Measurements from ENCODE around the gene PTPRZ1. TPM values are rescaled to one million over a fixed set of nuclear protein-coding genes. Genes with fewer than 3 reads are reported as not detected.

The PTPRZ1 gene
- total RNA-seq, 1 donor from 2014 or later: 11.4 TPM

DNA sequence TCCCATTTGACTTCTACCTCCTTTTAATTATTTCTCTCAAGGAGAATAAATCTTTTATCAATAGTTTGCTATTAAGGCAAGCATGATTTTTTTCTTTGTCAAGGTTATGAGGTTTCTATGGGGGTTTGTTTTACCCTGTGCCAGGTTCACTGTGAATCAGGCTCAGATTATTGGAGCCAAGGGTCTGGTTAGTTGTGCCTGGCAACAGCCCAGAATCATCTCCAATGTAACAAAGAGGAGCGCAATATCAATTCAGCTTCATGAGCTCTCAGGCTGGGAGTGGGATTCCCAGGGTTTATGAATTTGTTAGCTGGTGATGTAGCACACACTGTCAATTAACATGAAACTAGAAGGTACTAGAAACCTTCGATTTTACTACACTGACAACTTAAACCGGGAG, 197.9 kb downstream of the PTPRZ1 start:
- Mint-ChIP-seq H3K9me3 (ENCODE audit: unreplicated experiment) (no peaks in the 10 kb centered on the region), H3K27me3 (ENCODE audit: unreplicated experiment) (no peaks in the 10 kb centered on the region), H3K36me3 (ENCODE audit: unreplicated experiment) (no peaks in the 10 kb centered on the region), H3K4me1 (ENCODE audit: low read depth, unreplicated experiment) (peaks cover 3% of the 10 kb centered on the region), H3K4me3 (ENCODE audit: unreplicated experiment) (no peak overlapping the region), H3K27ac (ENCODE audit: unreplicated experiment) (no peak overlapping the region)
- DNase-seq: no peak
- TF ChIP-seq, protein P1, sequence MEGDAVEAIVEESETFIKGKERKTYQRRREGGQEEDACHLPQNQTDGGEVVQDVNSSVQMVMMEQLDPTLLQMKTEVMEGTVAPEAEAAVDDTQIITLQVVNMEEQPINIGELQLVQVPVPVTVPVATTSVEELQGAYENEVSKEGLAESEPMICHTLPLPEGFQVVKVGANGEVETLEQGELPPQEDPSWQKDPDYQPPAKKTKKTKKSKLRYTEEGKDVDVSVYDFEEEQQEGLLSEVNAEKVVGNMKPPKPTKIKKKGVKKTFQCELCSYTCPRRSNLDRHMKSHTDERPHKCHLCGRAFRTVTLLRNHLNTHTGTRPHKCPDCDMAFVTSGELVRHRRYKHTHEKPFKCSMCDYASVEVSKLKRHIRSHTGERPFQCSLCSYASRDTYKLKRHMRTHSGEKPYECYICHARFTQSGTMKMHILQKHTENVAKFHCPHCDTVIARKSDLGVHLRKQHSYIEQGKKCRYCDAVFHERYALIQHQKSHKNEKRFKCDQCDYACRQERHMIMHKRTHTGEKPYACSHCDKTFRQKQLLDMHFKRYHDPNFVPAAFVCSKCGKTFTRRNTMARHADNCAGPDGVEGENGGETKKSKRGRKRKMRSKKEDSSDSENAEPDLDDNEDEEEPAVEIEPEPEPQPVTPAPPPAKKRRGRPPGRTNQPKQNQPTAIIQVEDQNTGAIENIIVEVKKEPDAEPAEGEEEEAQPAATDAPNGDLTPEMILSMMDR (IDR thresholded peaks at IDR 0.05; ENCODE audit: partially characterized antibody, unreplicated experiment): no peak

DNA sequence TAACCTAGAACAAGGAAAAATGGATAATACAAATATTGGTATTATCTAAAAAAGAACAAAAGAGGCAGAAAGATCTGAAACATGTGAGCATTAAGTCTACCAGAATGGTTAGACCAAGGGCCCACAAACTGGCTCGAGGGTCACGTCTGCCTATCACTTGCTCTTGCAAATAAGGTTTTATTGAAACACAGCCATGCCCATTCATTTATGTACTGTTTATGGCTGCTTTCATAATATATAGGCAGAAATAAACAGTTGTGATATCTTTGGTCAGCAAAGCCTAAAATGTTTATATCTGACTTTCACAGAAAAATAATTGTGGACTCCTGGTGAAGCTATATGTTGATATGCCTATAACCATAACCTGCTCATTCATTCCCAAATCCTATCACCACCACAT, 199.3 kb downstream of the PTPRZ1 start:
- no peaks in the 10 kb centered on the region for H3K27me3 Mint-ChIP-seq (ENCODE audit: unreplicated experiment)
- no peak overlapping the region for H3K4me3 Mint-ChIP-seq (ENCODE audit: unreplicated experiment)
- H3K4me1 Mint-ChIP-seq (ENCODE audit: low read depth, unreplicated experiment): peaks cover 3% of the 10 kb centered on the region
- TF ChIP-seq, protein P1 (IDR thresholded peaks at IDR 0.05; ENCODE audit: partially characterized antibody, unreplicated experiment): no peak
- H3K36me3 Mint-ChIP-seq (ENCODE audit: unreplicated experiment): no peaks in the 10 kb centered on the region
- H3K27ac Mint-ChIP-seq (ENCODE audit: unreplicated experiment): no peak overlapping the region
- DNase-seq: no peak
- no peaks in the 10 kb centered on the region for H3K9me3 Mint-ChIP-seq (ENCODE audit: unreplicated experiment)

DNA sequence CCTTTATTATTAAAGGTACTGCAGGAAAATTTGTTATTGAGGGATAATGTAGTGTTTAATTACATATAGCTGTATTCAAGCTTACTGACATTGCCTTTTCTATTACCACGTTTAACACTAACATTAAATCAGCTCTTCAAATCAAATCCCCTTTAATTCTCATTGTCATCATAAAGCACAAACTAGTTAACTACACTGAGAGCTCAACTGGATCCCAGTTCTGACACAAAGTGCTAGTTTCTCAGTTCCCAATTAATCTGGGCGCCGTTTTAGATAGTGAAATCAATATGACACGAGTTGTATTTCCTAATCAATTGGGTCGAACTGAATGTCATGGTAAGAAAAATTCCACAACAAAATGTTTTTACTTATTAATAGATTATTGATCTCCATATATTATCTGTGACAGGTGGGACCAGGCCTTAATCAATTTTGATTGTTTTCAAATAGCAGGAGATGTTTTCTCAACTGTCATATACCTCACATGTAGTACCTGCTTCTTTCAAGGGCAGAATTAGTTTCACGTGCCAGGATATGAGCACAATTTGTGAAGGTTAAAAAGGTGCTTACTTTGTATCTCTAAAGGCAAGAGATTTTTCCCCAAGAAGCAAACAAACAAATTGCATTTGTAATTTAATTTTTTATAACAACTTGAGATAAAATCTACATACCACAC, 200.1 kb downstream of the PTPRZ1 start:
- TF ChIP-seq, protein P1 (IDR thresholded peaks at IDR 0.05; ENCODE audit: partially characterized antibody, unreplicated experiment): no peak
- no peak overlapping the region for H3K27ac Mint-ChIP-seq (ENCODE audit: unreplicated experiment)
- DNase-seq: no peak
- H3K4me3 Mint-ChIP-seq (ENCODE audit: unreplicated experiment): no peak overlapping the region
- no peaks in the 10 kb centered on the region for H3K36me3 Mint-ChIP-seq (ENCODE audit: unreplicated experiment)
- no peaks in the 10 kb centered on the region for H3K9me3 Mint-ChIP-seq (ENCODE audit: unreplicated experiment)
- no peaks in the 10 kb centered on the region for H3K27me3 Mint-ChIP-seq (ENCODE audit: unreplicated experiment)
- H3K4me1 Mint-ChIP-seq (ENCODE audit: low read depth, unreplicated experiment): peaks cover 3% of the 10 kb centered on the region

DNA sequence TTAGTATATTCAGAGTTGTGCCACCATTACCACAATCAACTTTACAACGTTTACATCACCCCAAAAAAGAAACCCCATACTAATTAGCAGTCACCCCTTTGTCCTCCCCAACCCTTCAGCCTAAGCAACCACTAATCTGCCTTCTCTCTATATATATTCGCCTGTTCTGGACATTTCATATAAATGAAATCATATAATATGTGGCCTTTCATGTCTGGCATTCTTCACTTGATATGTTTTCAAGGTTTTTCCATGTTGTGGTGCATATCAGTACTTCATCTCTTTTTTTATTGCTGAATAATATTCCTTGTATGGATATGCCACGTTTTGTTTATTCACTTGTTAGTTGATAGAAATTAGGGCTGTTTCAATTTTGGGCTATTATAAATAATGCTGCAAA, 200.7 kb downstream of the PTPRZ1 start:
- Mint-ChIP-seq H3K9me3 (ENCODE audit: unreplicated experiment) (no peaks in the 10 kb centered on the region), H3K27me3 (ENCODE audit: unreplicated experiment) (no peaks in the 10 kb centered on the region), H3K4me3 (ENCODE audit: unreplicated experiment) (no peak overlapping the region), H3K36me3 (ENCODE audit: unreplicated experiment) (no peaks in the 10 kb centered on the region), H3K27ac (ENCODE audit: unreplicated experiment) (no peak overlapping the region), H3K4me1 (ENCODE audit: low read depth, unreplicated experiment) (peaks cover 3% of the 10 kb centered on the region)
- DNase-seq: no peak
- TF ChIP-seq, protein P1 (IDR thresholded peaks at IDR 0.05; ENCODE audit: partially characterized antibody, unreplicated experiment): no peak

DNA sequence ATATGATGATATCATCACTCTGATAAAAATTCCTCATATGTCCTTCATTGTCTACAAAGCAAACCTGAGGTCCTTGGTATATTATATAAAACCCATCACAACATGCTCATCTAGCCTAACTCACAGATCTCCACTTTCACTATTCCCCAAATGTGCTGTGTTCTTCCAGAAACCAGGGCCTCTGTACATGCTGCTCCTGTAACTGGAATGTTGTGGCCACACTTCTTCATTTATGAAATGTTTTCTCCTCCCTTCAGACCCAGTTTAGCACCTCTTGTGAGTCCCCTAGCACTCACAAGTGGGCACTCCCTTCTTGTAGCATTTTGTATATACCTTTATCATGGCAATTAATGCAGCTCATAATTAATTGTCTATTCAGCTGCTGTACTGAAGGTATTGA, 209.2 kb downstream of the PTPRZ1 start:
- H3K27ac Mint-ChIP-seq (ENCODE audit: unreplicated experiment): no peak overlapping the region
- peaks cover 11% of the 10 kb centered on the region for H3K4me1 Mint-ChIP-seq (ENCODE audit: low read depth, unreplicated experiment)
- no peaks in the 10 kb centered on the region for H3K27me3 Mint-ChIP-seq (ENCODE audit: unreplicated experiment)
- H3K36me3 Mint-ChIP-seq (ENCODE audit: unreplicated experiment): peaks cover 5% of the 10 kb centered on the region
- no peak for DNase-seq
- no peak overlapping the region for H3K4me3 Mint-ChIP-seq (ENCODE audit: unreplicated experiment)
- TF ChIP-seq, protein P1 (IDR thresholded peaks at IDR 0.05; ENCODE audit: partially characterized antibody, unreplicated experiment): no peak
- peaks cover 1% of the 10 kb centered on the region for H3K9me3 Mint-ChIP-seq (ENCODE audit: unreplicated experiment)

All from glutamatergic neuron (in vitro differentiated cells).